Endothelial cell of umbilical vein (primary cell): ENCODE data around the gene FGF2. TPM values are rescaled to one million over a fixed set of nuclear protein-coding genes. Genes with fewer than 3 reads are reported as not detected.

Experiments
- BruUV-seq: library from RNA; stranded (reverse); fragments of 400-500 nt; replicated peaks from 2 replicates; lab custom pipeline; 2021; lab: Mats Ljungman, UMichigan
- CTCF ChIA-PET: fragments of 300-600, 350-600 bp; sonication (Branson Sonifier 250); formaldehyde crosslinking; loops from one replicate; lab custom pipeline; 2021; ENCODE audit warnings: antibody characterized with exemption, inconsistent platforms; lab: Charles Lee
- POLR2A ChIA-PET: fragments of 300-600, 350-600 bp; sonication (Branson Sonifier 250); formaldehyde crosslinking; loops from one replicate; lab custom pipeline; 2021; ENCODE audit warnings: antibody characterized with exemption, inconsistent platforms; lab: Charles Lee
- DNase-seq: peaks from one replicate; pipeline ENCODE4 v3.0.0-alpha.2; 2011; ENCODE audit warnings: low read depth, low spot score
- FAIRE-seq: peaks from 2 replicates; lab custom pipeline; 2011; peaks lifted over from hg19 to GRCh38; lab: Jason Lieb, UNC
- H2AFZ ChIP-seq: 2 replicates; pipeline ENCODE4 v1.6.0; 2012; ENCODE audit warnings: low read depth, low read length, control low read depth, inconsistent platforms
- H3K27ac ChIP-seq: 2 replicates; pipeline ENCODE4 v1.5.1; 2011; ENCODE audit warnings: low read depth, mild to moderate bottlenecking, control low read depth, low read length, moderate library complexity; ENCODE audit not compliant: insufficient read depth
- H3K27me3 ChIP-seq, 2 experiments: 2 replicates each; pipeline versions ENCODE4 v1.6.0 to v1.6.1; 2011; ENCODE audit warnings: low read length in 2 of 2, mixed read lengths in 1 of 2; ENCODE audit not compliant: control insufficient read depth in 2 of 2, insufficient read depth in 2 of 2
- H3K36me3 ChIP-seq, 2 experiments: 2 replicates in 1 of 2; 3 replicates in 1 of 2; pipeline ENCODE4 v1.5.1; 2011; ENCODE audit warnings: low read length in 2 of 2, mild to moderate bottlenecking in 1 of 2, moderate library complexity in 1 of 2; ENCODE audit not compliant: control insufficient read depth in 2 of 2, insufficient read depth in 2 of 2; ENCODE audit errors: extremely low read depth in 1 of 2
- H3K4me1 ChIP-seq: 3 replicates; pipeline ENCODE4 v1.5.1; 2011; ENCODE audit warnings: mild to moderate bottlenecking, low read length; ENCODE audit not compliant: control insufficient read depth, insufficient read depth; ENCODE audit errors: extremely low read depth
- H3K4me2 ChIP-seq: 2 replicates; pipeline ENCODE4 v1.6.1; 2011; ENCODE audit warnings: low read length, control low read depth, mixed read lengths; ENCODE audit not compliant: insufficient read depth
- H3K4me3 ChIP-seq, 3 experiments: fragments of 200-600 bp in 1 of 3; sonication (generic), shearing (Covaris generic) in 1 of 3; replicated peaks in 1 of 3; 2 replicates each; pipeline ENCODE4 v1.5.1; 2011 to 2016; ENCODE audit warnings: control low read depth in 3 of 3, low read length in 3 of 3, mild to moderate bottlenecking in 2 of 3, inconsistent platforms in 1 of 3, low read depth in 1 of 3, moderate library complexity in 1 of 3; ENCODE audit not compliant: insufficient read depth in 1 of 3
- H3K79me2 ChIP-seq: 2 replicates; pipeline ENCODE4 v1.6.0; 2012; ENCODE audit warnings: low read length, inconsistent platforms; ENCODE audit not compliant: control insufficient read depth, insufficient read depth
- H3K9ac ChIP-seq: replicated peaks from 2 replicates; pipeline ENCODE3; 2011; ENCODE audit warnings: low read length, control low read depth; ENCODE audit not compliant: insufficient read depth; ENCODE audit errors: extremely low read depth
- H3K9me1 ChIP-seq: replicated peaks from 3 replicates; pipeline ENCODE4 v1.6.0; 2011; ENCODE audit warnings: mild to moderate bottlenecking, low read length; ENCODE audit not compliant: control insufficient read depth, insufficient read depth; ENCODE audit errors: extremely low read depth
- H3K9me3 ChIP-seq: replicated peaks from 2 replicates; pipeline ENCODE4 v1.5.1; 2012; ENCODE audit warnings: low read length, inconsistent platforms; ENCODE audit not compliant: control insufficient read depth, insufficient read depth
- H4K20me1 ChIP-seq: replicated peaks from 2 replicates; pipeline ENCODE3; 2011; ENCODE audit warnings: mild to moderate bottlenecking, low read length; ENCODE audit not compliant: control insufficient read depth, insufficient read depth; ENCODE audit errors: extremely low read depth
- CTCF ChIP-seq, 2 donors: IDR thresholded peaks; 1 replicate in 1 of 2; 2 replicates in 1 of 2; pipeline ENCODE4 v1.5.1; 2011; ENCODE audit warnings: low read length in 2 of 2, mild to moderate bottlenecking in 2 of 2, moderate library complexity in 2 of 2, control low read depth in 1 of 2, inconsistent platforms in 1 of 2, low read depth in 1 of 2; ENCODE audit not compliant: insufficient read depth in 1 of 2; ENCODE audit errors: extremely low read depth in 1 of 2
- EZH2 ChIP-seq: IDR thresholded peaks from 2 replicates; pipeline ENCODE4 v1.6.1; 2012; ENCODE audit warnings: borderline replicate concordance, low read depth, mild to moderate bottlenecking, moderate library complexity, low read length, inconsistent platforms; ENCODE audit not compliant: severe bottlenecking
- FOS ChIP-seq: IDR thresholded peaks from 2 replicates; pipeline ENCODE4 v1.6.1; 2011; ENCODE audit warnings: mild to moderate bottlenecking, low read length, moderate library complexity, borderline replicate concordance; ENCODE audit not compliant: insufficient read depth
- GATA2 ChIP-seq: IDR thresholded peaks from 2 replicates; pipeline ENCODE4 v1.7.0; 2011; ENCODE audit warnings: low read depth, mild to moderate bottlenecking, moderate library complexity, mixed read lengths, low read length; ENCODE audit not compliant: insufficient read length, insufficient read depth
- JUN ChIP-seq: IDR thresholded peaks from 2 replicates; pipeline ENCODE4 v1.6.1; 2011; ENCODE audit warnings: borderline replicate concordance, low read depth; ENCODE audit not compliant: insufficient read length, insufficient read depth
- MAX ChIP-seq: IDR thresholded peaks from 2 replicates; pipeline ENCODE4 v1.6.1; 2011; ENCODE audit not compliant: insufficient read depth, insufficient read length
- MYC ChIP-seq: IDR thresholded peaks from one replicate; pipeline ENCODE4 v1.6.1; 2011; ENCODE audit warnings: mild to moderate bottlenecking, low read depth, low read length
- POLR2A ChIP-seq: IDR thresholded peaks from 2 replicates; pipeline ENCODE4 v1.6.1; 2012; ENCODE audit warnings: low read depth, mild to moderate bottlenecking, control low read depth, low read length
- POLR2AphosphoS5 ChIP-seq: IDR thresholded peaks from 2 replicates; pipeline ENCODE4 v1.6.1; 2012; ENCODE audit warnings: low read depth, mild to moderate bottlenecking, control low read depth, low read length, moderate library complexity; ENCODE audit not compliant: insufficient read depth
- dilution Hi-C: fragments of 300-500 bp; cut with MboI; formaldehyde crosslinking; loops from one replicate; pipeline ENCODE4 v1.15.0; 2019; ENCODE audit warnings: low sequenced_read_pairs; ENCODE audit not compliant: extremely low pct_ligation_motif_present
- intact Hi-C: fragments of 100-400 bp; cut with micrococcal nuclease; formaldehyde crosslinking; loops from one replicate; pipeline ENCODE4 v1.10.0; 2022
- polyA plus RNA-seq, 4 experiments: library from polyadenylated mRNA; depleted of rRNA in 3 of 4; stranded (reverse) in 3 of 4; unstranded in 1 of 4; fragments of >200 nt; gene quantifications; 2 replicates each; pipeline versions ENCODE4 v1.2.1 to v1.2.3, GENCODE V29; 2011 to 2012; ENCODE audit warnings: missing spikeins in 1 of 4
- total RNA-seq: library from RNA; stranded (reverse); gene quantifications from 2 replicates; pipeline ENCODE4 v1.2.3, GENCODE V29; 2021

The FGF2 gene
- total and polyA plus RNA-seq, 2 donors (not counting 3 experiments of a cell fraction or from before 2014, with no cell fraction given), result 4.6 to 23.9 TPM

GRCh38 chr4:122906859-122907305 is 80.3 kb downstream of the FGF2 start:
- Histone ChIP-seq H3K27me3 (no peaks in the 10 kb centered on the region), H3K9me3 (no peaks in the 10 kb centered on the region), H3K79me2 (no peaks in the 10 kb centered on the region), H3K36me3 (no peaks in the 10 kb centered on the region), H3K27ac (no peak overlapping the region), H2AFZ (no peak overlapping the region), H3K4me1 (no peaks in the 10 kb centered on the region), H4K20me1 (no peaks in the 10 kb centered on the region), H3K9ac (no peak overlapping the region), H3K4me3 (no peak overlapping the region), H3K9me1 (no peaks in the 10 kb centered on the region), H3K4me2 (no peak overlapping the region)
- BruUV-seq, result no TSS peak
- dilution Hi-C loops, result loop anchor here (25.0 kb wide), 1 partner anchor 145 kb away; no protein-coding TSS in a partner anchor
- intact Hi-C loops, result no loop called here
- no peak for TF ChIP-seq CTCF (IDR thresholded peaks at IDR 0.05; ENCODE audit: extremely low read depth in 1 of 2, insufficient read depth in 1 of 2, low read depth in 1 of 2, low read length in 2 of 2)
- TF ChIP-seq MAX, result no peak
- TF ChIP-seq MYC, result no peak
- no peak for TF ChIP-seq GATA2
- TF ChIP-seq FOS, result no peak
- no peak for TF ChIP-seq POLR2A
- TF ChIP-seq JUN, result no peak
- TF ChIP-seq POLR2AphosphoS5, result no peak
- TF ChIP-seq EZH2, result no peak
- FAIRE-seq (no peak), DNase-seq (no peak)
- POLR2A ChIA-PET, result interaction anchor here (0.7 kb wide), 1 partner anchor 11 kb away, joined by 6 read pairs; no protein-coding TSS in a partner anchor
- CTCF ChIA-PET, result no interaction called here
